RKO (cell line): ENCODE results near the gene LEMD2.

Experiments used
- DNase-seq: peaks from one replicate; pipeline ENCODE4 v3.0.0-alpha.2; 2016; ENCODE audit warnings: low spot score

LEMD2 gene

DNA sequence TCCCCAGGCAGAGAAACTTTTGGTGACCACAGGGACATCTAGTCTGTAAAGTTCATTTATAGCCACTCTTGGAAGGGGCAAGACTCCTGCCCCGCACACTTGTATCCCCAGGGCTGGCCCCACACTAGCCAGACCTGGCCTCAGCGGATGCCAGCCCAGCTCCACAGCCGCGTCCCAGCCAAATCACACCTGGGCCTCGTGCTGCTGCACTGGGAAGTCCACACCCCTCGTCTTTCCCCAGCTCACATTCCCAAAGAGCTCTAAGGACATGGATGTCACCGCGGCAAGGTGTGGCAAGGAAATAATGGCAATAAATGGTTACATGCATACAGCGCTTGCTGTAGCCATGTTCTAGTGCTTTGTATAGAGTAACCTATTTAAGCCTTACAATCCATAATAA, 50.8 kb downstream of the LEMD2 start:
- no peak for DNase-seq

- no peak for DNase-seq
Measured at GRCh38 chr6:33737267-33738026, 51.5 kb downstream of the LEMD2 start.

DNA sequence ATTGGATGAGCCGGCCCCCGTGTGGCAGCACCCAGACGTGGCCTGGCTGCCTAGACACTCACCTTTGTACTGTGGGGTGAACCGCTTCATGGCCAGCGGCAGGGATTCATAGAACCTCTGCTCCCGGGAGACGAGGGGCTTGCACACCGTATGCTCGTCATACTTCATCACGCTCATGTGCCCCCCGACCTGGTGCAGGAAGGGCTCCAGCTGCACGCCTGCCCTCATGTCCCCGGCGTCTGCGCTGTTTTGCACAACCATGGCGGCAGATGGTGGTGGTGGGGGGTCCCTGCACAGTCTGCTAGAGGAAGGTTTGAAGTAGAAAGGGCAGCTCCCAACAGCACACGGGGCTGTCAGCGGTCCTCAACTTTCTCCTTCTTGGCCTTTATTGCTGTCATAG, 53.7 kb downstream of the LEMD2 start:
- DNase-seq: no peak

- DNase-seq: no peak
Measured at GRCh38 chr6:33733709-33734007, 55.3 kb downstream of the LEMD2 start.

- DNase-seq: no peak
Measured at GRCh38 chr6:33732817-33733708, 55.9 kb downstream of the LEMD2 start.

- no peak for DNase-seq
Measured at GRCh38 chr6:33732385-33732784, 56.5 kb downstream of the LEMD2 start.

DNA sequence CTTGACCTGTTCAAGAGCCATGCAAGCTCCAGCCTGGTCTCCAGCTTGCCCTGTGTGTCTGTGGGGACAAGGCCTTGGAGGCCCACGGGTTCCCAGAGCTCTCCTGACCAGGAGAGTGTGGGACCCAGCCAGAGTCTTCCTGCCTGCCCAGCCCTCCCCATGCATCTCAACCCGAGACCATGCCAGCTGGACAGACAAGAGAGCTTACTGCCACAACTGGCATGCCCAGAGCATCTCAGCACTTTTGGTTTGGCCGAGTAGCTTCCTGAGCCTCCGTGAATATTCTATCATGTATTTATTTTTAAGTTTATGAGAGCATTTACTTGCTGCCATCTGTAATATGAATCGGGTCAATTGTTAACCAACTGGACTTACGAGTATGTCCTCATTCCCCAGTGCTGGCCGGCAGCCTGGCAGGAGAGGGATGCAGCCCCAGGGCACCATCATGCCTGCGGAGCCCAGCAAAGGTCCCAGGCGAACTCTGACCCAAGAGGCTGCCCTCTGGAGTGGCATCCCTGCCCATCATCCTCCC, 57.1 kb downstream of the LEMD2 start:
- DNase-seq: no peak

DNA sequence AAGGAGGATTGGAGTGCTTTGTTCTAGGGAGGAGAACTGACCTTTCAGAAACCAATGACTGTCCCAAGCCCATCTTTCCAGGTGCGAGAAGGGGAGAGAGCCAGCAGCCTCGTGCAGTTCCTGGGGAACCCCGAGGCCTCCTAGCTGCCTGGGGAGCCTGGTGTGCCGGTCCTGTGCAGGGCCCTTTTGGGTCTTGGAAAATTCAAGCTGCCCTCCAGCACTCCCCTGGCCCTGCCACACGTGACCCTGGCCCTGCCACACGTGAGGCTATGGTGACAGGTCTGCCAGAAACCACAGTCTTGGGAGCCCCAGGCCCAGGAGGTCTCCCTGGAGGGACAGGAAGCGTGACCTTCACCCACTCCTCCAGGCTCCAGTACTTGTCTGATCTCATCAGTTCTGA, 57.9 kb downstream of the LEMD2 start:
- no peak for DNase-seq

- no peak for DNase-seq
Measured at GRCh38 chr6:33730611-33731010, 58.3 kb downstream of the LEMD2 start.

DNA sequence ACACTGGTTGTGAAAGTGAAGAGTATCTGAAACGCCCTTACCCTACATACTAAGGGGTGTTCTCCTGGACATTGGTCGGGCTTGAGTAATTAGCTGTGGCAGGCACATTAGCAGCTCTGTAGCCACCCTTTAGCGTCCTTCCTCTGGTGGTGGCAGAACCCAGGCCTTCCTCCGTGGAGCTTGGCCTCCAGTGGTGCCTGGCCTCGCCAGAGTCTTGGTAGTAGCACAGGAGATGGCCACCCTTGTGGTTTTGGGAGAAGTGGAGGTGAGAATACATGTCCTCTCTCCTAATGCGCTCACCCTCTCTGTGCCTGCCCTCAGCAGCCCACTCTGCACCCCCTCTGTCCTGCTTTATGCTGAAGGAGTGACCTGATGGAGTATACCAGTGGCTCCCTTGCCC, 59.9 kb downstream of the LEMD2 start:
- no peak for DNase-seq

DNA sequence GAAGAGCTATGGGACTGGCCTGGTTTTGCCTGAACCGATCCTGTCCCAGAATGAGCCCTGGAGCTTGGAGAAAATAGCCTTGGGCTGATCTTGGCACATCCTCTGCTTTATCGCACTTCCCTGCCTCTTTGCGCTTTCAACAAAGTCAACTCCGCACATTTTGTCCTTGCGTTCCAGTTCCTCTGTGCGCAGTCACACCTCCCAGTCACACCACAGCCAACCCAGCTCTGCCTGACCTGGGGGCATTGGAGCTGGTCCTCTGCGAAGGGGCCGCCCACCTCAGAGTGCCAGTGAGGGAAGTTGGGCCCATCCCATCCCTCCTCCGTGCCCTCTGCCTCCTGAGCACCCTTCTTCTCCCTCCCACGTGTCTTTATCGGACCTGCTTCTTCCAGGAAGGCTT, 60.5 kb downstream of the LEMD2 start:
- no peak for DNase-seq

- DNase-seq: no peak
Measured at GRCh38 chr6:33727932-33728331, 61.0 kb downstream of the LEMD2 start.

DNA sequence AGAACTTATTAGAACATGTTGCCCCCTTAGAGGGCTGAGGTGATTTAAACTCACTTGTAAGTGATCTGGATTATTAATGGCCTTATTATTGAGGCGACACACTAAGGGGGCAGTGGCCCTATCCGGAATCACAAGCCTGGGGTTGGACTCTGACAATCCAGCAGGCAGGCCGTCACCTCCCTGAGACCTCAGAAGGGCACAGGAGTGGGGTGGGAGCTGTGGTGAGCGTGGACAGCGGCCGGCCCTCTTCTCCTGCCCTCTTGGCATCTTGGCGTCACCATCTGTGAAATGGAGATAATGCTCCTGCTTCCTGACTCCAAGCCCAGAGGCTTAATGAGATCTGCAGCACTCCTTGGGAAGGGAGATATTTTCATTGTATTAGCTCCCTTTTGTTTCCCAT, 61.8 kb downstream of the LEMD2 start:
- no peak for DNase-seq

DNA sequence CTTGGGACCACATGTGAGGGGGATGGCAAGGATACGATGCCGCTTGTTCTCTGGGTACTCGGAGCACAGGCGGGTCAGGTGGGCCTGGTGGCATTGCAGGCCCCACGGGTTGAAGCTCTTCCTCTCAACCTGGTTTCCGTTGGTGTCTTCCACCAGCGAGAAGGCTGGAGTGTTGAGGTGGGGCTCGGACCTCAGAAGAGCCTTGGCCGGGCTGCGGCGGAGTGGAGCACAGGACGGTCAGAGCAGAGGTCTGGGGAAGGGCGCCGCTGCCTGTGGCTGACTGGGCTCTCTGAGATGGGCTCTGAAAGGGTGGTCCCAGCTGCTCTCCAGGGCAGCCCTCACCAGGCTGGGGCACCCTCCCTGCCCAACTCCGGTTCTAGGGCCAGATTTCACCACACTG, 62.2 kb downstream of the LEMD2 start:
- no peak for DNase-seq

DNA sequence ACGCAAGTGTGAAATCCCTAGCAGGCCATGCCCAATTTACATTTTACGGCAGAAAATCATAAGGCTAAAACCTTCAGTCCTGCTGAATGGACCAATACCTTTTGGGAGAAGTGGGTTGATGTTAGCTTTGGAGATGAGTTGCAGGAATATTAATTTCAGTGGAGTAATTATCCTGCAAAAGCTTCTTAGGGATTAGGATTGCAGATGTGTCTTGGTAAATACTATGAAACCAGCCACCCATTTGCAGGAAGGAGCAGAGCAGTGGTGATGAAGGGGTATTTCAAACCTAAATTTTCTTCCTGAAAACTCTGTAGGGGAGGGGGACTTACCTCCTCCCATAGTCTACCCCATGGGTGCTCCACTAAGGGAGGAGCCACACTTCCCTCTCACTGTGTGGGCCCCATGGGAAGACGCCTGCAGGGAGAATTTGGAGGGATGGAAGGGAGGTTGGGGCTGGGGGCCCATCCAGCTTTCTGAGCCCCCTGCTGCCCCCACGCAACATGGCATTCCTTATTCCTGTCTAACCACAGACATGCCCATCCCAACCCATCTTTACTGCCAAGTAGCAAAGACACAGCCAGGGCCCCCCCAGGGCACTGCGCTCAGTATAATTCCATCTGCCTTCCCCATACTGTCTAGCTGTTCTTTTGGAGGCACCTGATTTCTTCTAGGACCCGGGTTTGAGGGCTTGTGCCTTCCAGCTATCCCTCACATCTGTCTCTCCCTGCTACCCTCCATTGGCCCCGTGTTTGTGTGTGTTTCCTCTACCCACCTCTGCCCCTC, 62.8 kb downstream of the LEMD2 start:
- DNase-seq: no peak

GRCh38 chr6:33725222-33725621, 63.7 kb downstream of the LEMD2 start:
- no peak for DNase-seq

GRCh38 chr6:33724102-33725023, 64.6 kb downstream of the LEMD2 start:
- DNase-seq: no peak

DNA sequence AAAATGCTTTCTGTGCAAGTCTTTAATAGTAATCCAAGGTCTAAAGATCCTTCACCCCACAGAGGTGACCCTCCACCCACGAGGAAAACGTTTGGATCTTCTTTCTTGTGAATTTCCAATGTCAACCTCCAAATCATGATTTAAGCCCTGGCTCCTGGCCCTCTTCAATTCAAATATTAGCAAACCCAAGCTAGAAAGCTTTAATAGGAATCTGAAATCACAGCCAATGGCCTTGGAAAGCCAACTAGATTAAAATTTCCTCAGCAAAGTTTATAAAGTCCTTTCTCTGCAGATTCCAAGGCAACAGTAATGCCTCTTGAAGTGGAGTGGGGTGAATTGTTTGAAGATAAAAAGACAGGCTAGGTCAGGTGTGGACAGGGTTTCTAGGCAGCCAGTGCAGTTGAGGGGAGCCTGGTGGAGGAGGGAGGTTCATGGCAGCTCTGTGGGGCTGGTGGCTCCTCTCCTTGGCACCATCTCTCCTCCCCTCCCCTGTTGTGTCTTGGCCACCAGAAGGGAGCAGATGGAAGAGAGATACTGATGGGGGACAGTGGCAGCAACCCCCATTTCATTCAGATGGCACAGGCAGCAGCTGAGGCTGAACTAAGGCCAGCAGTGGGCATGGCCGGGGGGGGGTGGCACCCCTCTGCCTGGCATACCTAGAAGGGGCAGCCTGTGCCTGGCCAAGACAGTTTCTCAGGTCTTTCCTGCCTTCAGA, 65.4 kb downstream of the LEMD2 start:
- DNase-seq: no peak

- DNase-seq: no peak
Measured at GRCh38 chr6:33722103-33722623, 66.8 kb downstream of the LEMD2 start.

DNA sequence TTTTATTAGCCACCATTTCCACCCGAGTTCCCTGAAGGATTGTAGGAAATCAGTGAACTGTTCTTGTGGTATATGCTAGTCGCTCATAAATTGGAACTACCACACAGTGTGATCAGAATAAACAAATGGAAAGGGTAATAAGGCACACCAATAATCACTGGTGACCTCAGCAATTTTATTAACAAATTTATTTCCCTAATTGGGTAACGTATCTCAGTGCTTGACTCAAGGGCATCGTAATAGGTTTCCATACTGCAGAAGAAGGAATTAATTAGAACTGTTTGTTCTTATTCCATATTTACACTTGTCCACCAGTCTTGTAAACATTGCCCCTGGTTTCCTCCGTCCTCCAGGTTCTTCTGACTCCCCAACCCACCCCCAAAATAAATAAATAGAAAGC, 67.4 kb downstream of the LEMD2 start:
- no peak for DNase-seq
